SW 1271 (cell line): ENCODE results near the gene MACROD2.
"Not testable (repeated sequence)": the region's sequence is repeated elsewhere in the genome, so short reads cannot be mapped to it uniquely, and the experiment has no call there.

Experiments
- DNase-seq, 2 experiments: peaks; one replicate each; lab custom pipeline; 2025; lab: John Stamatoyannopoulos, UW

The MACROD2 gene

GRCh38 chr20:14992153-14992552, 996.8 kb downstream of the MACROD2 start:
- no peak for DNase-seq

- no peak for DNase-seq
Measured at GRCh38 chr20:14992961-14993360, 997.6 kb downstream of the MACROD2 start.

GRCh38 chr20:14996883-14997672, 1001.8 kb downstream of the MACROD2 start:
- no peak for DNase-seq

GRCh38 chr20:14997791-14998190, 1002.5 kb downstream of the MACROD2 start:
- no peak for DNase-seq

- no peak for DNase-seq
Measured at GRCh38 chr20:15005300-15005986, 1010.1 kb downstream of the MACROD2 start.

GRCh38 chr20:15011631-15012030, 1016.3 kb downstream of the MACROD2 start:
- no peak for DNase-seq

- no peak for DNase-seq
Measured at GRCh38 chr20:15012566-15012965, 1017.2 kb downstream of the MACROD2 start.

- DNase-seq = not testable (repeated sequence)
Measured at GRCh38 chr20:15016875-15017274, 1021.6 kb downstream of the MACROD2 start.

- DNase-seq = no peak
Measured at GRCh38 chr20:15018966-15019365, 1023.6 kb downstream of the MACROD2 start.

GRCh38 chr20:15020845-15021244, 1025.5 kb downstream of the MACROD2 start:
- DNase-seq = no peak

- no peak for DNase-seq
Measured at GRCh38 chr20:15022921-15023320, 1027.6 kb downstream of the MACROD2 start.

GRCh38 chr20:15026759-15027158, 1031.4 kb downstream of the MACROD2 start:
- DNase-seq = no peak

GRCh38 chr20:15030826-15031225, 1035.5 kb downstream of the MACROD2 start:
- no peak for DNase-seq

- DNase-seq = no peak
Measured at GRCh38 chr20:15031546-15032351, 1036.4 kb downstream of the MACROD2 start.

- DNase-seq = no peak
Measured at GRCh38 chr20:15032352-15032622, 1037.0 kb downstream of the MACROD2 start.

- DNase-seq = no peak
Measured at GRCh38 chr20:15033269-15033668, 1038.0 kb downstream of the MACROD2 start.

- DNase-seq = no peak
Measured at GRCh38 chr20:15033891-15034290, 1038.6 kb downstream of the MACROD2 start.

GRCh38 chr20:15036948-15037347, 1041.6 kb downstream of the MACROD2 start:
- no peak for DNase-seq

- DNase-seq = no peak
Measured at GRCh38 chr20:15039088-15039752, 1043.9 kb downstream of the MACROD2 start.

- no peak for DNase-seq
Measured at GRCh38 chr20:15042723-15043122, 1047.4 kb downstream of the MACROD2 start.

GRCh38 chr20:15045246-15045645, 1049.9 kb downstream of the MACROD2 start:
- DNase-seq = no peak

GRCh38 chr20:15047042-15047441, 1051.7 kb downstream of the MACROD2 start:
- no peak for DNase-seq
